ENCODE results near the gene STC2.

DNA sequence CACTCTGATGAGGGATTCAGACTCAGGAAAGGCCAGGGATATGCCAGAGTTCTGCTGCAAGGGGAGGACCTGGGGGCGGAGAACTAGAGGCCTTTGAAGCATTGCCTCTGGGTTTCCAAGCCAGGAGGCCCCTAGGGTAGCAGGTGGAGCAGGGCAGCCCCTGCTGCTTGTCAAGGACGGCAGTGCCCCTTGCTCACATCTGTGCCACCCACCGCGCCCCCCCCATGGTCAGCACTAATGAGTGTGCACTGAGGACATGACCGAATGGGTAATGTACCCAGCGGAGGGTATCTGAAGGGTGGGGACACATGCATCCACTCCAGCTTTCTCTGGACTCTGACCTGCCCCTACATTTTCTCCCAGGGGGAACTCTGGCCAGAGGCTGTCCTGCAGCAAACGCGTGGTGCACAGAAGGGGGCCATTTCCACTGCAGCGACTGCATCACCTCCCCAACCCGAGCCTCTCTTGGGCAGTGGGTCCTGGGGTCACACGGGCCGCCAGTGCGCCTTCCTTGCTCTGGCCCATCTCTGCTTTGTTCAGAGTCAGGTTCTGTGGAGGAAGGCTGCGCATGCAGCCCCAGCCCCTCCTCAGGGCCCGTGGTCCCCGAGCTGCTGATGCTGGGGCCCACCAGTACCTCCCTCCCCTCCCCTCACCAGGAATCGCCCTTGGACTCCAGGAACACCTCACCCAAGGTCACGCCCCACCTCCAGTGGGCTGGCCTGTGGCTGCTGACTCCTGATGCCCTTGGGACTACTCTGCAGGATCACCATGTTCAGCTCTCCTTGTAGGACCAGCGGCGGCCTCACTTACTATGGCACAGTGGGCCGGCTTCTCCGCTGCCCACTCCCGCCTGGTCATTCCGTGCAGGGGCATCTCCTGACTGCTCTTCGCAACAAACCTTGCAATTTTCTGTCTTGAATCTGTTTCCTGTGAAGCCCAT lies 31.2 kb downstream of the STC2 start:
- TF ChIP-seq, protein P1, sequence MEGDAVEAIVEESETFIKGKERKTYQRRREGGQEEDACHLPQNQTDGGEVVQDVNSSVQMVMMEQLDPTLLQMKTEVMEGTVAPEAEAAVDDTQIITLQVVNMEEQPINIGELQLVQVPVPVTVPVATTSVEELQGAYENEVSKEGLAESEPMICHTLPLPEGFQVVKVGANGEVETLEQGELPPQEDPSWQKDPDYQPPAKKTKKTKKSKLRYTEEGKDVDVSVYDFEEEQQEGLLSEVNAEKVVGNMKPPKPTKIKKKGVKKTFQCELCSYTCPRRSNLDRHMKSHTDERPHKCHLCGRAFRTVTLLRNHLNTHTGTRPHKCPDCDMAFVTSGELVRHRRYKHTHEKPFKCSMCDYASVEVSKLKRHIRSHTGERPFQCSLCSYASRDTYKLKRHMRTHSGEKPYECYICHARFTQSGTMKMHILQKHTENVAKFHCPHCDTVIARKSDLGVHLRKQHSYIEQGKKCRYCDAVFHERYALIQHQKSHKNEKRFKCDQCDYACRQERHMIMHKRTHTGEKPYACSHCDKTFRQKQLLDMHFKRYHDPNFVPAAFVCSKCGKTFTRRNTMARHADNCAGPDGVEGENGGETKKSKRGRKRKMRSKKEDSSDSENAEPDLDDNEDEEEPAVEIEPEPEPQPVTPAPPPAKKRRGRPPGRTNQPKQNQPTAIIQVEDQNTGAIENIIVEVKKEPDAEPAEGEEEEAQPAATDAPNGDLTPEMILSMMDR (conservative IDR thresholded peaks at IDR 0.05; ENCODE audit: low read depth, low read length), result no peak
- no peak for TF ChIP-seq EZH2 (IDR thresholded peaks at IDR 0.05; ENCODE audit: low read length, unreplicated experiment)

Measured in PC-3 (cell line).